H1 (cell line): ENCODE measurements around the gene RRH. TPM values are rescaled to one million over a fixed set of nuclear protein-coding genes. Genes with fewer than 3 reads are reported as not detected.

ENCODE experiments used
- TCF12 ChIP-seq: IDR thresholded peaks from 2 replicates; pipeline ENCODE4 v1.6.1; 2011; ENCODE audit warnings: low read depth, mild to moderate bottlenecking, low read length
- polyA plus RNA-seq, 7 experiments: library from polyadenylated mRNA; depleted of rRNA in 3 of 7; stranded (reverse) in 5 of 7; unstranded in 2 of 7; fragments of >200 nt in 5 of 7; fragments of 200-250 nt in 2 of 7; gene quantifications; 1 replicate in 5 of 7; 2 replicates in 1 of 7; 4 replicates in 1 of 7; pipeline versions ENCODE4 v1.2.1 to v1.2.3, GENCODE V29; 2011 to 2013; ENCODE audit warnings: missing spikeins in 2 of 7, mixed read lengths in 2 of 7
- total RNA-seq: library from RNA; stranded (reverse); fragmentation: NEBNext Ultra II Directional; extraction: Animal tissue kit (Norgen Biotek cat#: 25700); gene quantifications from 2 replicates; pipeline ENCODE4 v1.2.1, GENCODE V29; 2021

RRH gene
- total and polyA plus RNA-seq, 2 of the 8 experiments (the other 6 are each of a cell fraction or from before 2014, with no cell fraction given), result 0.38 TPM; not detected in 1

GRCh38 chr4:109818268-109818667, 9.5 kb upstream of the RRH start (continued):
- TF ChIP-seq TCF12, result no peak
